GM06990 (cell line): ENCODE measurements around the gene MSI1.

Experiments used
- DNase-seq: peaks from one replicate; pipeline ENCODE4 v3.0.0-alpha.2; 2011; ENCODE audit not compliant: insufficient read length; ENCODE audit errors: extremely low read depth
- H3K27me3 ChIP-seq: replicated peaks from 2 replicates; pipeline ENCODE4 v1.6.0; 2011; ENCODE audit warnings: low read length; ENCODE audit not compliant: control insufficient read depth, insufficient read depth
- H3K36me3 ChIP-seq: 2 replicates; pipeline ENCODE4 v1.5.1; 2011; ENCODE audit warnings: low read length; ENCODE audit not compliant: control insufficient read depth, insufficient read depth
- H3K4me3 ChIP-seq: replicated peaks from 2 replicates; pipeline ENCODE4 v1.5.1; 2011; ENCODE audit warnings: low read depth, mild to moderate bottlenecking, control low read depth, low read length
- TF ChIP-seq, protein P1 (sequence below): IDR thresholded peaks from 2 replicates; pipeline ENCODE4 v1.5.1; 2011; ENCODE audit warnings: low read length, control low read depth, mild to moderate bottlenecking, inconsistent platforms; ENCODE audit not compliant: insufficient read depth, poor library complexity, severe bottlenecking

The MSI1 gene

DNA sequence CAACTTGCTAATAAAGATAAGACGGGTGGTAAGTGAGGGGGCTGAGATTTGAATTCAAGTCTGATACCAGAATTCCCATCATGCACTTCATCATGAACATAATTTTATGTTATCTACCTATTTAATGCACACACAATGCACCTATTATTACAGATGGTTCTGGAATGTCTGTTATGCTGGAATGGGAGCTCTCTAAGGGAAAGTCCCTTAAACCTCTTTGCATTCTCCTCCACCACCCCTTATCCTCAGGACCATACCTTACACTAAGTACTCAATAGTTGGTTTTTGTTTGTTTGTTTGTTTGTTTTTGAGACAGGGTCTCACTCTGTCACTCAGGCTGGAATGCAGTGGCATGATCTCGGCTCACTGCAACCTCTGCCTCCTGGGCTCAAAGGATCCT lies 7.0 kb upstream of the MSI1 start:
- no peaks in the 10 kb centered on the region; the same call in none of the 2 replicates for H3K27me3 ChIP-seq
- no peak for DNase-seq
- TF ChIP-seq, protein P1, sequence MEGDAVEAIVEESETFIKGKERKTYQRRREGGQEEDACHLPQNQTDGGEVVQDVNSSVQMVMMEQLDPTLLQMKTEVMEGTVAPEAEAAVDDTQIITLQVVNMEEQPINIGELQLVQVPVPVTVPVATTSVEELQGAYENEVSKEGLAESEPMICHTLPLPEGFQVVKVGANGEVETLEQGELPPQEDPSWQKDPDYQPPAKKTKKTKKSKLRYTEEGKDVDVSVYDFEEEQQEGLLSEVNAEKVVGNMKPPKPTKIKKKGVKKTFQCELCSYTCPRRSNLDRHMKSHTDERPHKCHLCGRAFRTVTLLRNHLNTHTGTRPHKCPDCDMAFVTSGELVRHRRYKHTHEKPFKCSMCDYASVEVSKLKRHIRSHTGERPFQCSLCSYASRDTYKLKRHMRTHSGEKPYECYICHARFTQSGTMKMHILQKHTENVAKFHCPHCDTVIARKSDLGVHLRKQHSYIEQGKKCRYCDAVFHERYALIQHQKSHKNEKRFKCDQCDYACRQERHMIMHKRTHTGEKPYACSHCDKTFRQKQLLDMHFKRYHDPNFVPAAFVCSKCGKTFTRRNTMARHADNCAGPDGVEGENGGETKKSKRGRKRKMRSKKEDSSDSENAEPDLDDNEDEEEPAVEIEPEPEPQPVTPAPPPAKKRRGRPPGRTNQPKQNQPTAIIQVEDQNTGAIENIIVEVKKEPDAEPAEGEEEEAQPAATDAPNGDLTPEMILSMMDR = no peak
- no peaks in the 10 kb centered on the region for H3K36me3 ChIP-seq
- no peak overlapping the region for H3K4me3 ChIP-seq

DNA sequence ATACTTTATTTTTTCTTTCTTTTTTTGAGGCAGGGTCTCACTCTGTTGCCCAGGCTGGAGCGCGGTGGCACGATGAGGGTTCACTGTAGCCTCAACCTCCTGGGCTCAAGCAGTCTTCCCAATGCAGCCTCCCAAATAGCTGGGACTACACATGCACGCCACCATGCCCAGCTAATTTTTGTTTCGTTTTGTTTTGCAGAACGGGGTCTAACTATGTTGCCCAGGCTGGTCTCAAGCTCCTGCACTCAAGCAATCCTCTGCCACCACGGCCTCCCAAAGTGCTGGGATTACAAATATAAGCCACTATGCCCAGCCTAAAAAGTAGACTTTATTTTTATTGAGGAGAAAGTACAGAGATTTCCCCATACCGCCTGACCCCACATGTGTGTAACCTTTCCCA lies 4.7 kb upstream of the MSI1 start:
- Histone ChIP-seq H3K4me3 (no peak overlapping the region), H3K27me3 (peaks cover 2% of the 10 kb centered on the region), H3K36me3 (no peaks in the 10 kb centered on the region)
- DNase-seq = no peak
- TF ChIP-seq, protein P1 = no peak

DNA sequence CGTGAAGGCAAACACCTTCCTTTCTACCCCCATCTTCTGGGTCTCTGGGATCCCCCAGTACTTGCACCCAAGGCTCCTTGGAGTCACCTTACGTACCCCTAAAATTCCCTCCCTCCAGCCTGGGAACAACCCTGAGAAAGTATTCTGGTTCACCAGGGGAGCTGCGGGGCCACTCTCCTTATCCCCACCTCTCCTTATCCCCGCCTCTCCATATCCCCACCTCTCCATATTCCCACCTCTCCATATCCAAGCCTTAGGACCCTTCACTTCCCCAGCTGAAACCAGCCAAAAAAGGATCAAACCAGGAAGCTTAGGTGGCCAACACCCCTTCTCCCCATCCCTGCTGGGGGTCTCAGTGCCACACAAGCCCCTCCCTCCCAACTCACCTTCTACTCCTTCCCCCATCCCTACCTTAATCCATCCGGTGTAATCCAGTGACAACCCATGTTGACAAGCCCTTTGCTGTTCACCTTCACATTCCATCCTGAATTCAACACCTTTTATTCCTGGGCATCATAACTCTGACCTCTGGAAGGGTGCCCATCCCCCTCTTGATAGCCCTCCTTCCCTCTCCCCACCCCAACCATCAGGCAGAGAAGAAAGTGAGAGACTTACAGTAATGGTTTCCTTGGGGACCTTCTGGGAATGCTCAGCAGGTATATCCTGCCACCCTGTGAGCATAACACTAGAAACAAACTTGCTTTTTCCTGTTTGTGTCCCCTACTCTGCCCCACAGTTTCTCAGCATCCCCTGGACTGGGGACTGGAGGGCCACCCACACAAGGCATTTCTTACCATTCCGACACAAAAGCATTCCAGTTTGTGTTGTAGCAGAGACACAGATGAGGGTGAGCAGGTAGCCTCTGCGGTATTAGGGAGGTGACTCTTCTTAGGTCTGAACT lies 1.6 kb upstream of the MSI1 start:
- no peak for DNase-seq
- peaks cover 3% of the 10 kb centered on the region for H3K27me3 ChIP-seq
- TF ChIP-seq, protein P1 = no peak
- no peak overlapping the region for H3K4me3 ChIP-seq
- H3K36me3 ChIP-seq = no peaks in the 10 kb centered on the region

DNA sequence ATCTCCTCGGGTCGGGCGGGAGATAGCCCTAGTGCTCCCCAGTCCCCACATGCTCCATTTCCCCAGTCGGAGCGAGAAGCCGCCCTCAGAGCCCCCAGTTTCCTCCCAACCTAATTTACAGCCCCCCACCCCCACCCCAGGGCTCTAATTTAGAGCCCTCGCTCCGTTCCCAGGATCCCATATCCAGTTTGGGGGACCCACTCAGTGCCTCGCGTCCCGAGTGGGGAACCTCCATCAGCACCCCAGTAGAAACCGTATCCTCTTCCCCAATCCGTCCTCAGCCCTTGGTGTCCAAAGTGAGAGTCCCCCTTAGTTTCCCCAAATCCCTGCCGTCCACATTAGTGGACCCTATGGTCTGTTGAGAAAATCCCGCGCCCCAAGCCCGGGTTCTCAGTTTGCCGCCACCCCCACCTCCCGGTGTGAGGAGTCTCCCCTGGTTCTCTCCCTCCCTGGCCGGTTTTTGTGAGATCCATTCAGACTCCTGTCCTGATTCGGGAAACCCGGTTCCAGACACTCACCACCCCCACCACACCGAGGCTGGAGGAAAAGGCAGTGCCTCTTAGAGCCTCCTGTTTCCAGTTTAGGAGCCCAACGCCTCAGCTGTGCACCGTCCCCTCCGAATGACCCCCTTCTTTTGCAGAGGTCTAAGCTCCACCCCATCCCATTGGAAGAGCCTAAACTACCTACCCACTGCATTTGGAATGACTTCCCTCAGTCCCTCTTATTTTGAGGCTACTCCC lies 809 bp upstream of the MSI1 start:
- no peak for DNase-seq
- no peak overlapping the region for H3K4me3 ChIP-seq
- peaks cover 3% of the 10 kb centered on the region for H3K27me3 ChIP-seq
- TF ChIP-seq, protein P1 = no peak
- no peaks in the 10 kb centered on the region for H3K36me3 ChIP-seq

DNA sequence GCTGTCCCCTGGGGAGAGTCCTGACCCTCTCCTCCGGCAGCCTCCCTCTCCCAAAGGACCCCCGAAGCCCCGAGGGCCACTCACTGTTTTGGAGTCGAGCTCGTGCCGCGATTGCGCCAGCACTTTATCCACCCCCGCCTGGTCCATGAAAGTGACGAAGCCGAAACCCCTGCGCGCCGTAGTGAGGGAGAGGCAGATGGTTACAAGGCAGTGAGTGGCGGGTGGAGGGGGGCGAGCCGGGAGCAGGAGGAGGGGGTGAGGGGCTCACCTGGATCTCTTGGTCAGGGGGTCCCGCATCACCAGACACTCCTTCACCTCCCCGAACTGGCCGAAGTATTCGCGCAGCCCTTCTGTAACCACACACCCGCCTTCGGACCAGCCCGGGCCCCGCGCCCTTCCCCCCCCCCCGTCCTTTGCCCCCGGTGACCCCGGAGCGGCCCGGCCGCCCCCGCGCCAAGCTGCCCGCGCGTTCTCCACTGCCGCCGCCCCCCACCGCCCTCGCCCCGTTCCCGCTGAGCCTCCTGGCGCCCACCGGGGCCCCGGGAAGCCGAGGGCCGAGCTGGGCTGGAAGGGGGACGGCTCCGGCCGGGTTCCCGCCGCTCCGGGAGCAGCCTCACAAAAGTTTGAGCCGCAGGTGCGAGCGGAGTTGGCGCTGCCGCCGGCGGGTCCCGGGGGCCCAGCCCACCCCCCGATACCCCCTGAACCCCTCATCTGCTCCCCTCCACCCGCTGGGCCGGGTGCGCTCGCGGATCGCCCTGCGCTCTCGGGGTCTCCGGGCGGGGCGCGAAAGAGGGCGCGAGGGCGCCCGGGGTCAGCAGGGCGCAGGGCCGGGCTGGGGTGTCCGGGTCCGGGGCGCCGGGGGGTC lies 808 bp downstream of the MSI1 start:
- no peak for DNase-seq
- no peaks in the 10 kb centered on the region for H3K36me3 ChIP-seq
- H3K4me3 ChIP-seq = no peak overlapping the region
- peaks cover 3% of the 10 kb centered on the region for H3K27me3 ChIP-seq
- TF ChIP-seq, protein P1 = no peak
